HG03064 (cell line): ENCODE results near the gene ZSCAN5A.
"Not testable (repeated sequence)": the region's sequence is repeated elsewhere in the genome, so short reads cannot be mapped to it uniquely, and the experiment has no call there.

Source experiments
- ATAC-seq: cut with Tn5 transposase; IDR thresholded peaks from one replicate; pipeline ENCODE4 v1.9.1; 2021; ENCODE audit warnings: low read depth; ENCODE audit not compliant: unreplicated experiment

ZSCAN5A gene

DNA sequence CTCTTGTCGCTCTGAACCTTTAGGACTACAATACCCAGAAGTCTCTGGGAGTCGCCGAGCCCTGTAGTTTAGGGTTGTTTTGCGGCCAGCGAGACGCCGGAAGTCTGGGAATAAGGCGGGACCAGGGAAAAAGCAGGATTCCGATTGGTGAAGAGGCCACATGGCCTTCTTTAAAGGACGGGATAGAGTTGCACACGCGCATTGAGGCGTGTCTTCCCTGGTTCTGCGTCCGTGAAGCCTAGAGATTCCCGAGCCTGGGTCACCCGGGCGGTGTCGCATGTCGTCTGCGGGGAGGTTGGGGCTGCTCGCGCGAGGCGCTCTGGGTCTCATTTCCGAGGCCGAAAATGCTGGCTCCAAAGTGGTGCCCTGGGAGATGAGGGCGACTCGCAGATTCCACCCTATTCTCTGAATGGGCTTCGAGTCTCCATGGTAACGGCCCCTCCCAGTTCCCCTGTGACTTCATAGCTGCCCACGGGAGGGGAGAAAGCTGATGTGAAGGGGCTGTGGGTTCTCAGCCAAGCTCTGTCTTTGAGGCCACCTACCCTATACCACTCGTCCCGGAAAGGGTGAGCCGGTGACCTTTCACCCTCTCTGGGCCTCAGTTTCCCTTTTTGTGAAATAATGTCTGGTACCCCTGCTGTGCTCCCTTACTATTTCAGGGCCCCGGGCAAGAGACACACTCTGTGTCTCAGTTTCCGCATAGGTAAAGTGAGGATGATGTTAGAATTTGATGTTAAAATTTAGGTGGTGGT is 614 bp upstream of the ZSCAN5A start:
- peak; percentile 74 for ATAC-seq

- peak; percentile 2 for ATAC-seq
These were observed 640 bp downstream of the ZSCAN5A start for GRCh38 chr19:56314018-56314380.

DNA sequence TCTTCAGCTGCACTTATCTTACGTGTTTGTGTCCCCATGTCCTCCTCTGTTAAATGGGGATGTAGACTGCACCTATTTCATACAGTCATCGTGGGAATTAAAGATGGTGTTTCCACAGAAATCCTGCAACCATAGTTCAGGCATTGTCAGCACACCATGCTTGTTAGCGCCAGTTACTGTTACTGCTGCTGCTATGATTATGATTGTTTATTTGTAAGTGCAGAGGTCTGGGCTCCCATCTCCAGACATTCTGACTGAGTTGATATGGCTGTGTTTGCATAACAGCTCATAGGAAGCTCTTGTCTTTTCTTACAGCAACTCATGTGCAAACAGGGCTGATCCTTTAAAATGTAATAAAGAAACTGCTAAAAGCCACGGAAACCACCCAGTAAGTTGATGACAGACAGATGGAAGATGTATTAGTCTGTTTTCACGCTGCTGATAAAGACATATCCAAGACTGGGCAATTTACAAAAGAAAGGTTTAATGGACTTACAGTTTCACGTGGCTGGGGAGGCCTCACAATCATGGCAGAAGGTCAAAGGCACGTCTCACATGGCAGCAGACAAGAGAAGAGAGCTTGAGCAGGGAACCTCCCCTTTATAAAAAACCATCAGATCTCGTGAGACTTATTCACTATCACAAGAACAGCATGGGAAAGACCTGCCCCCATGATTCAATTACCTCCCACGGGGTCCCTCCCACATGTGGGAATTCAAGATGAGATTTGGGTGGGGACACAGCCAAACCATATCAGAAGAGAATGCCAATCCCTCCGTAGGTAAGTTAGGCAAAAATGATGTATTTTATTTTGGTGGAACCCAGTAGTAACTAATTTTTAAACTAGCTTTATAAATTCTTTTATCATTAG is 1.6 kb downstream of the ZSCAN5A start:
- ATAC-seq, result no peak

DNA sequence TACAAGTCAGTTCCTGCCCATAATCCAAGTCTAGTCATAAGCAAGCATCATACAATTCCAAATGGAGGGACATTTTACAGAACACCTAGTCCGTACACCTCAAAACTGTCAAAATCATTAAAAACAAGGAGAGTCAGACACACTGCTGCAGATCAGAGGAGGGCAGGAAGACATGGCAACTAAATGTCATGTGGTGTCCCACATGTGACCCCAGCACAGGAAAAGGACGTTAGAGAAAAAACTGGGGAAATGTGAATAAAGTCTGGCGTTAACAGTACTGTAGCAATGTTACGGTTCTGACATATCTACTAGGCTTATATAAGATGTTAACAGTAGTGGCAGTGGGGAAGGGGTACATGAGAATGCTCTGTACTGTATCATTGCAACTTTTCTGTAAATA is 2.3 kb downstream of the ZSCAN5A start:
- ATAC-seq, result no peak

GRCh38 chr19:56310462-56310861 is 4.2 kb downstream of the ZSCAN5A start:
- no peak for ATAC-seq

- no peak for ATAC-seq
These were observed 5.0 kb downstream of the ZSCAN5A start for GRCh38 chr19:56309511-56310185.

- no peak for ATAC-seq
These were observed 5.8 kb downstream of the ZSCAN5A start for GRCh38 chr19:56308792-56309191.

DNA sequence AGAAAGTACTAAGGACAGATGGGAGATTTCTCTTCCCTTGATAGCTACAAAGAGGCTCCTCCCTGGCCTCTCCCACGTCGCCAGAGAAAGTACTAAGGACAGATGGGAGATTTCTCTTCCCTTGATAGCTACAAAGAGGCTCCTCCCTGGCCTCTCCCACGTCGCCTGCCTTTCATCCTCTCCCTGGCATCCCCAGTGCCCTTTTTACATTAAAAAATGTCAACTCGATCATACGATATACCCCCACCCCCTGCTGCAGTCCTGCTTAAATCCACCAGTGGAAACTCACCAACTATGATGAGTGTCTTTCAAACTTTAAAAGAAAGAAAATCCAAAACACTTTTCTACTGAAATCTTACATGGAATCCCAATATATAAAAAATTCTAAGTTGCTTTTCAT is 7.6 kb downstream of the ZSCAN5A start:
- ATAC-seq, result not testable (repeated sequence)

DNA sequence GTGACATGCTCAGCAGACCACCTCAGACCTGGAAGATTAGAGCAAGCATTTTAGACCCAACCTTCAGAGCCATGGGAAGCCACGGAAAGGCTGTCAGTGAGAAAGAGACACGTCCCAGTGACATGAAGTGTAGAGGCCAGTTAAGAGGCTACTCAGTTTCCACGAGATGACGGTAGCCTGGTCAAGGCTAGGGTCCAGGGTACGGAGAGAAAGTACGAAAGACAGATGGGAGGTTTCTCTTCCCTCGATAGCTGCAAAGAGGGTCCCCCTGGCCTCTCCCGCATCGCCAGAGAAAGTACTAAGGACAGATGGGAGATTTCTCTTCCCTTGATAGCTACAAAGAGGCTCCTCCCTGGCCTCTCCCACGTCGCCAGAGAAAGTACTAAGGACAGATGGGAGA is 8.6 kb downstream of the ZSCAN5A start:
- ATAC-seq, result no peak

- ATAC-seq, result no peak
These were observed 10.4 kb downstream of the ZSCAN5A start for GRCh38 chr19:56304243-56304642.

- ATAC-seq, result no peak
These were observed 12.6 kb downstream of the ZSCAN5A start for GRCh38 chr19:56301886-56302620.

DNA sequence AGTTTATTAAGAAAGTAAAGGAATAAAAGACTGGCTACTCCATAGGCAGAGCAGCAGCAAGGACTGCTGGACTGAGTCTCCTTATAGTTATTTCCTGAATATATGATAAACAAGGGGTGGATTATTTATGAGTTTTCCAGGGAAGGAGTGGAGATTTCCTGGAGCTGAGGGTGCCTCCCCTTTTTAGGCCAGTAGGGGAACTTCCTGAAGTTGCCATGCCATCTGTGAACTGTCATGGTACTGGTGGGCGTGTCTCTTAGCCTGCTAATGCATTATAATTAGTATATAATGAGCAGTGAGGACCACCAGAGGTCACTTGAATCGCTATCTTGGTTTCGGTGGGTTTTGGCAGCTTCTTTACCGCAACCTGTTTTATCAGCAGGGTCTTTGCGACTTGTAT is 13.5 kb downstream of the ZSCAN5A start:
- ATAC-seq, result no peak

GRCh38 chr19:56299688-56300087 is 15.0 kb downstream of the ZSCAN5A start:
- ATAC-seq, result no peak

GRCh38 chr19:56297010-56297409 is 17.6 kb downstream of the ZSCAN5A start:
- no peak for ATAC-seq

GRCh38 chr19:56295531-56296455 is 18.8 kb downstream of the ZSCAN5A start:
- no peak for ATAC-seq

GRCh38 chr19:56294549-56294948 is 20.1 kb downstream of the ZSCAN5A start:
- no peak for ATAC-seq

DNA sequence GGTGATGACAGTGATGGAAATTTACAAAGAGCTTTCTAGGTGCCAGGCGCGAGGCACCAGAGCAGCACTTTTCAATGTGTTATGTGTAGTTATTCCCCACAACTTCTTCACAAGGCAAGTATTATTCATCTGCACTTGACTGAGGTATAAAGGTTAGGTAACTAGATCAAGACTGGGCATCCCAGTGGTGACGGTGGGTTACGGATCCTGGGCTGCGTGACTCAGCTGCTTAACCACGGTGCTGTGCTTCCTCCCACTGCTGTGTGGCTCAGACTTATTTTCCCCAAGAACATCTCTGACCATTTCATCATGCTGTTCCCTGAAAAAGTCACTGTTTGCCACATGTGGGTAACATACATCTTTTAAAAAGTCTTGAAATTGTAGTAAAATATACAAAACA is 22.8 kb downstream of the ZSCAN5A start:
- no peak for ATAC-seq

DNA sequence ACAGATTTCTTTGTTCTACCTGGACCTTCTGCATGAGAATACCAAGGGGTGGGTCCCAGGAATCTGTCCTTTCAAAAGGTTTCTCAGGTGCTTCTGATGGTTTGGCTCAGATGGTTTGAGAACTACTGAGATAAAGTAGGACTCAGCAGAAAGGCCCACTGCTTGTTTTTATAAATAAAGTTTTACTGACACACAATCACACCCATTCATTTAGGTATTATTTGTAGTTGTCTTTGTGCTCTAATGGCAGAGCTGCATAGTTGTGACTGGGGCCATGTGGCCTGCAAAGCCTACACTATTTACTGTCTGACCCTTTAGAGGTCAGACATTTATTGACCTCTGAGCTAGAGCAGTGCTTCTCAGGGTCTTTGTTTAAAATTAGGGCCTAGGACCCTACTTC is 24.5 kb downstream of the ZSCAN5A start:
- no peak for ATAC-seq

GRCh38 chr19:56284746-56285145 is 29.9 kb downstream of the ZSCAN5A start:
- ATAC-seq, result no peak

GRCh38 chr19:56282809-56283208 is 31.8 kb downstream of the ZSCAN5A start:
- ATAC-seq, result no peak
